ENCODE results near the gene SLAMF1.
A peak's percentile ranks its signal among the peaks of the same experiment; 100 is the strongest.

Gene SLAMF1

GRCh38 chr1:160622501-160623226, 24.2 kb downstream of the SLAMF1 start:
- no peak for DNase-seq

- no peak for DNase-seq
Observed at GRCh38 chr1:160621633-160622413, 25.0 kb downstream of the SLAMF1 start.

DNA sequence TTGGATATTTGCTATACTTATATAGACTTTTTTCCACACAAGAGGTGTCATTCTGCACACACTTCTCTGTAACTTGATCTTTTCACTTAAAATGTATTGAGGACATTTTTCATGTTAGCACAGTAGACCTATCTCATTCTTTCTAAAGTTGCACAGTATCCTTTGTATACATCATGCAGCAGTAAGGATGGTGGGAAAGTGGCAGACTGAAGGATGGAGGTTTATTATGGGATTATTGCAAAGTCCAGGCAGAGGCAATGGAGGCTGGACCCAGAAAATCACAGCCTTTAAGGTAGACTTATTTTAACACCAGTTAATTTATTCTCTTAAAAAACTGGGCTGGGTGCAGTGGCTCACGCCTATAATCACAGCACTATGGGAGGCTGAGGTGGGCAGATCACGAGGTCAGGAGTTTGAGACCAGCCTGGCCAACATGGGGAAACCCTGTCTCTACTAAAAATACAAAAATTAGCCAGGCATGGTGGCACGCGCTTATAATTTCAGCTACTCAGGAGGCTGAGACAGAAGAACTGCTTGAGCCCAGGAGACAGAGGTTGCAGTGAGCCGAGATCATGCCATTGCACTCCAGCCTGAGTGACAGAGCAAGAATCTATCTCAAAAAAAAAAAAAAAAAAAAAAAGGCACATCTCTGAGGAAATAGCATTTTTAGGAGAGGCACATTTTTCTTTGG, 25.8 kb downstream of the SLAMF1 start:
- no peak for DNase-seq

GRCh38 chr1:160619742-160620277, 27.0 kb downstream of the SLAMF1 start:
- DNase-seq, result no peak

GRCh38 chr1:160618763-160619274, 28.0 kb downstream of the SLAMF1 start:
- no peak for DNase-seq

GRCh38 chr1:160618327-160618726, 28.5 kb downstream of the SLAMF1 start:
- DNase-seq, result no peak

- no peak for DNase-seq
Observed at GRCh38 chr1:160615660-160616059, 31.2 kb downstream of the SLAMF1 start.

GRCh38 chr1:160614410-160614809, 32.4 kb downstream of the SLAMF1 start:
- no peak for DNase-seq

GRCh38 chr1:160612613-160613218, 34.1 kb downstream of the SLAMF1 start:
- DNase-seq, result no peak

- DNase-seq, result no peak
Observed at GRCh38 chr1:160610569-160611242, 36.1 kb downstream of the SLAMF1 start.

DNA sequence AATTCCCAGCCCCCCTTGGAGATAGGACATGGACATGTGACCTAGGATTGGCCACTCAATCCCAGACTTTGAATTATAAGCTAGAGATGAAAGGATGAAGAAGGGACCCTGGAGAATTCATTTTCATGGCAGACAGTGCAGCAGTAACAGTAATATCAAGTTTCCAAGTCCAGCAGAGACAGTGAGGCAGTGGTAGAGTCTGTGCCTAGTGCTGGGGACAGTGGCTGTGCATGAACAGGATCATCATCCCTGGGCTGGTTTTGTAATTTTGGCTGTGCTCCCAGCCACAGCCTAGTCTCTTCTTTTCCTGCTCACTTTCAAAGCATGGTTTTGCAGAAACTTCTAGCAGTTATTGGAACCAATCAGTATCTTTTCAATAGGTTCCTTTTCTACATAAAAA, 37.9 kb downstream of the SLAMF1 start:
- DNase-seq, result no peak

- no peak for DNase-seq
Observed at GRCh38 chr1:160608514-160608913, 38.3 kb downstream of the SLAMF1 start.

GRCh38 chr1:160608057-160608456, 38.8 kb downstream of the SLAMF1 start:
- DNase-seq, result no peak

GRCh38 chr1:160607672-160608032, 39.2 kb downstream of the SLAMF1 start:
- no peak for DNase-seq

- DNase-seq, result peak; percentile 29
Observed at GRCh38 chr1:160607011-160607671, 39.7 kb downstream of the SLAMF1 start.

DNA sequence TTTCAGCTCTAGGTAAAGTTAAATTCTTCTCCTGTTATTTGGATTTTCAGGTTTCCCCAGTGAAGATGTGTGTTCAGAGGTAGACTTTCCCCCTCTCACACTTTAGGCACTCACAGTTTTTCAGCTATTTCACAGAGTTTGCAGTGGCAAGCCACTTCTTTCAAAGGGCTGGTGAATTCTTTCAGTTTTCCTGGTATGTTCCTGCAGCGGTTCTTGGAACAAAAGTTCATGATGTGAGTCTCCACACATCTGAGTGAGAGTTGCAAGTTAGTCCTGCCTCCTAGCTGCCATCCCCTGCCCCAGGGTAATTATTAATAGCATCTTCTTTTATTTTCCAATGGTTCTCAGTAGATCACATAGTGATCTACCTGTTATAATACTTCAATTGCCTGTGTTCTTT, 40.2 kb downstream of the SLAMF1 start:
- no peak for DNase-seq

GRCh38 chr1:160605792-160606479, 40.9 kb downstream of the SLAMF1 start:
- DNase-seq, result no peak

GRCh38 chr1:160605205-160605604, 41.6 kb downstream of the SLAMF1 start:
- DNase-seq, result no peak

- no peak for DNase-seq
Observed at GRCh38 chr1:160597705-160598104, 49.1 kb downstream of the SLAMF1 start.

DNA sequence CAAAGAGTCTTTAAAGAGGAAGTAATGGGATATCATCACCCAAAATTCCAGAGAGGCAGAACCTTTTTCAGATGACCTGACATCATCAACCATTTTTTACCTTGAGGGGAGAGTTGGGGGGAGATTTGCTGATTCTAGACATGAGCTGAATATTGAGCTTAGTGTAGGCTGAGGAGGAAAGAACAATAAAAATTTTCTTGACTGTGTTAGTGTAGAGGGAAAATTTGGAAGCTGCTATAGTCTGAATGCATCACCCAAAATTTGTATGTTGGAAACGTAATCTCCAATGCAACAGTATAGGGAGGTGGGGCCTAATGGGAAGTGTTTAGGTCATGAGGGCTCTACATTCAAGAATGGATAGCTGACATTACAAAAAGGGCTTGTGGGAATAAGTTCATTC, 49.8 kb downstream of the SLAMF1 start:
- DNase-seq, result no peak

- no peak for DNase-seq
Observed at GRCh38 chr1:160590488-160590887, 56.4 kb downstream of the SLAMF1 start.

Measured in NCI-H1436 (cell line).